GM18502 (cell line): Measurements from ENCODE around the gene BSX.

Experiments used
- ATAC-seq: cut with Tn5 transposase; IDR thresholded peaks from one replicate; pipeline ENCODE4 v1.9.1; 2021; ENCODE audit warnings: mild to moderate bottlenecking; ENCODE audit not compliant: unreplicated experiment, poor library complexity

Gene BSX

GRCh38 chr11:122976061-122976733 is 5.4 kb downstream of the BSX start:
- ATAC-seq: no peak

DNA sequence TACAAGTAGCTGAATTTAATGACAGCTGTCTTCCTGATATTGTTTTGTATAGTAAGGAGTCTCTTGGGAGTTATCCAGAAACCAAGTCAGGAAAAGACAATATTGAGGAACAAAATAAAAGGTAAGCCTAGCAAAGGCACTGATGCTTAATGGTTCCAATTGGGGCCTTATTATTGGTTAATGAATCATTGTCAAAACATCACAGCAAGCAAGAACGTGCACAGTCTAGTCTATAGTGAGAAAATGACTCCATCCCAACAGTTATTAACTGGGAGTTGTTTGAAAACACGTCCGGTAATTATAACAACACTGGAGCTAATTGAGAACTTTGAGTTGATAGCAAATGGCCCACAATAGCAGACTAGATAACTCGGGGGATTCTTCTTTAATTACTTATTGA is 17.7 kb downstream of the BSX start:
- no peak for ATAC-seq

- ATAC-seq: no peak
Observed at GRCh38 chr11:122954455-122954854, 27.2 kb downstream of the BSX start.

DNA sequence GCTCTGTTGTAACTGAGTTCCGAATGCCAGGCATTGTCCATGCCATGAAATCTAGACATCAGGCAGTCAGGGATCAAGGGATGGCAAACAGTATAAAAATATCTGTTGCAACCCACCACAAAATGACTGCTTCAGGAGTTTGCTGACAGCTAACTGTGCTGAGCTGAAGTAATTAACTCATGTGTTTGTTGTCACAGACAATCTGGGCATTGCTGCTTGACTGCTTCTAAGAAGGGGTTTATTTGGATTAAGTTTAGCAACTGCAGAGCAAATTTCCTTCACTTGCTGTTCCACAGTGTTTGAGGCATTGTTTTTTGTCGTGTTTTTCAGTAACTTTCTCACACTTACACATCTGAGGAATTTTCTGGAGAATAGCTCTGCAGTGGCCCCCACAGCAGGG is 30.4 kb downstream of the BSX start:
- no peak for ATAC-seq

GRCh38 chr11:122938557-122938956 is 43.1 kb downstream of the BSX start:
- no peak for ATAC-seq

DNA sequence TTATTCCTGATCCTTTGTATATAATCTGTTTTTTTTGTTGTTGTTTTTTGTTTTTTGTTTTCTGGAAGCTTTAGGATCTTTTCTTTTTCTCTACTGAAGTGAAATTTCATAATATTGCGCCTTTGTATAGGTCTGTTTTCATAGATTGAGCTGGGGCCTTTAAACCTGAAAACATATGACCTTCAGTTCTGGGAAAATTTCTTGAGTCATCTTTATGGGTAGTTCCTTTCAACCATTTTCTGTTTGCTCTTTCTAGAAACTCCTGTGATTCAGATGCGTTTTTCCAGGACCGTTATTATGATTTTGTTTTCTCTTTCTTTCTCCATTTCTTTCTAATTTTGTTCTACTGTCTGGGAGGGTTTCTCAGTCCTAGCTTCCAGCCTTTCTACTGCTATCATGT is 43.7 kb downstream of the BSX start:
- no peak for ATAC-seq

GRCh38 chr11:122933416-122933815 is 48.2 kb downstream of the BSX start:
- no peak for ATAC-seq

DNA sequence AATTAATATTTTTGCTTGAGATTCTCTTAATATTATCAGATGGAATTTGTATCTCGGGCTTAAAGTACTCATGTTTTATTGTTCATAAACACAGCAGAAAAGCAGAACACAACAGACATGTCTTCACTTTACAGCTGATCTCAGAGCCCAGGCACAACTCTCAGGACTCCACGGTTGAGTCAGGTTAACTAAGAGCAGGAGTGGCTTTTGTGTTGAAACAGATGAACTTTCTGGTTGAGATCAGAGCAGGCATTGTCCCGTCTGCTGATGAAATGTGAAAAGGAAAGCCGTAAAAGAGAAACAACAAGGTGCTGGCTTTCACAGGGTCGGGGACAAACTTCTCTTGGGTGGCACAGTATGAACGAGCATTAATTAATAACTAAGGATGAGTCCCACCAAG is 50.1 kb downstream of the BSX start:
- ATAC-seq: no peak
